ENCODE data around the gene PLXNA2. TPM values are rescaled to one million over a fixed set of nuclear protein-coding genes. Genes with fewer than 3 reads are reported as not detected.

The PLXNA2 gene, protein sequence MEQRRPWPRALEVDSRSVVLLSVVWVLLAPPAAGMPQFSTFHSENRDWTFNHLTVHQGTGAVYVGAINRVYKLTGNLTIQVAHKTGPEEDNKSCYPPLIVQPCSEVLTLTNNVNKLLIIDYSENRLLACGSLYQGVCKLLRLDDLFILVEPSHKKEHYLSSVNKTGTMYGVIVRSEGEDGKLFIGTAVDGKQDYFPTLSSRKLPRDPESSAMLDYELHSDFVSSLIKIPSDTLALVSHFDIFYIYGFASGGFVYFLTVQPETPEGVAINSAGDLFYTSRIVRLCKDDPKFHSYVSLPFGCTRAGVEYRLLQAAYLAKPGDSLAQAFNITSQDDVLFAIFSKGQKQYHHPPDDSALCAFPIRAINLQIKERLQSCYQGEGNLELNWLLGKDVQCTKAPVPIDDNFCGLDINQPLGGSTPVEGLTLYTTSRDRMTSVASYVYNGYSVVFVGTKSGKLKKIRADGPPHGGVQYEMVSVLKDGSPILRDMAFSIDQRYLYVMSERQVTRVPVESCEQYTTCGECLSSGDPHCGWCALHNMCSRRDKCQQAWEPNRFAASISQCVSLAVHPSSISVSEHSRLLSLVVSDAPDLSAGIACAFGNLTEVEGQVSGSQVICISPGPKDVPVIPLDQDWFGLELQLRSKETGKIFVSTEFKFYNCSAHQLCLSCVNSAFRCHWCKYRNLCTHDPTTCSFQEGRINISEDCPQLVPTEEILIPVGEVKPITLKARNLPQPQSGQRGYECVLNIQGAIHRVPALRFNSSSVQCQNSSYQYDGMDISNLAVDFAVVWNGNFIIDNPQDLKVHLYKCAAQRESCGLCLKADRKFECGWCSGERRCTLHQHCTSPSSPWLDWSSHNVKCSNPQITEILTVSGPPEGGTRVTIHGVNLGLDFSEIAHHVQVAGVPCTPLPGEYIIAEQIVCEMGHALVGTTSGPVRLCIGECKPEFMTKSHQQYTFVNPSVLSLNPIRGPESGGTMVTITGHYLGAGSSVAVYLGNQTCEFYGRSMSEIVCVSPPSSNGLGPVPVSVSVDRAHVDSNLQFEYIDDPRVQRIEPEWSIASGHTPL (N-terminal part only)
- total RNA-seq = 38.3 TPM

DNA sequence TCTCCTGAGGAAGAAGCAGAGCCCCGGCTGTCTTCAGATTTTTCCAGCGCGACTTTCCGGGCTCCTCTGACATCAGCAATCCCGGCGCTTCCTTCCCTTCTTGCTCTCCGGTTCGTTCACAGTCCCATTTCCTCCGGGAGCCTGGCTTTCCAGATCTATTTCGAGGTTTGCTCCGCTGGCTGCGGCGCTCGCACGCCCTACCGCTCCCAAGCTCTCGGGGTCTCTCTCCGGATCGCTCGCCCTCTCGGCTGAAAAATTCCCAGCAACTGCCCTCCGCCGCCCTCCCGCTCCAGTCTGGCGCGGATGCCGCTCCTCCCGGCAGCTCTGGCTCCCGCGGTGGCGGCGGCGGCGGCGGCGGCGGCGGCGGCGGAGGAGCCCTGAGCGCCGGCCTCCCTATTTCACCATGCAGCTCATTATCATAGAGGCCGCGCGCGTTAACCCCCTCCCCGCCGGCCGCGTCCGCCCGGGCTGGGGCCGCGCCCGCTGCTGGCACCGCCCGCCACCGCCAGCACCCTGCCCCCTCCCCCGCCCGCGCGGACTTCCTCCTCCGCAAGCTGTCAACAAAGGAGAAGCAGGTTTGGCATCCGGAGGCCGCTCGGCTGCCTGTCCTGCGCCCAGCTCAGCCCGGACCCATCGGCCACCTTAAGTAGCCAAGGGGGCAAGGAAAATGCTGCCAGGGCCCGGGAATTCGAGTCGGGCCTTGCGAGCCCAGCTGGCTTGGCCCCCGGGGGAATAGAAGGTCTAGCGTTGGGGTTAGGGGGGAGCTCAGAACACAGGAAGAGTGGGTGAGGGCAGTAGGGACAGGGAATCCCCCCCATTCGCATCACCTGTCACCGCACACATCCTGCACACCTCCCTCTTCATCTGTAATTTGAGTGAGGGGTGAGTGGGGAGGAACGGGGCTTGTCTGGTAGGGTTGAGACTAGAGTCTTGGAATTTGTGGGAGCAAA, at the start of gene PLXNA2:
TSS of gene PLXNA2 (minus strand) at position 418 of the 950 bp plus-strand sequence. CDS start 26,462 bp downstream, outside the sequence.
- no peaks in the 10 kb centered on the region for H3K9me3 ChIP-seq
- H3K4me1 ChIP-seq = peaks cover 42% of the 10 kb centered on the region
- TF ChIP-seq POLR2AphosphoS5 (IDR thresholded peaks at IDR 0.05; ENCODE audit: insufficient read depth in 1 of 2, low read depth in 1 of 2) (peak in 1 of 2 donors; percentile 49), POLR2A (IDR thresholded peaks at IDR 0.05) (peak in 1 of 2 donors; percentile 8)
- TF ChIP-seq, protein P1, sequence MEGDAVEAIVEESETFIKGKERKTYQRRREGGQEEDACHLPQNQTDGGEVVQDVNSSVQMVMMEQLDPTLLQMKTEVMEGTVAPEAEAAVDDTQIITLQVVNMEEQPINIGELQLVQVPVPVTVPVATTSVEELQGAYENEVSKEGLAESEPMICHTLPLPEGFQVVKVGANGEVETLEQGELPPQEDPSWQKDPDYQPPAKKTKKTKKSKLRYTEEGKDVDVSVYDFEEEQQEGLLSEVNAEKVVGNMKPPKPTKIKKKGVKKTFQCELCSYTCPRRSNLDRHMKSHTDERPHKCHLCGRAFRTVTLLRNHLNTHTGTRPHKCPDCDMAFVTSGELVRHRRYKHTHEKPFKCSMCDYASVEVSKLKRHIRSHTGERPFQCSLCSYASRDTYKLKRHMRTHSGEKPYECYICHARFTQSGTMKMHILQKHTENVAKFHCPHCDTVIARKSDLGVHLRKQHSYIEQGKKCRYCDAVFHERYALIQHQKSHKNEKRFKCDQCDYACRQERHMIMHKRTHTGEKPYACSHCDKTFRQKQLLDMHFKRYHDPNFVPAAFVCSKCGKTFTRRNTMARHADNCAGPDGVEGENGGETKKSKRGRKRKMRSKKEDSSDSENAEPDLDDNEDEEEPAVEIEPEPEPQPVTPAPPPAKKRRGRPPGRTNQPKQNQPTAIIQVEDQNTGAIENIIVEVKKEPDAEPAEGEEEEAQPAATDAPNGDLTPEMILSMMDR (IDR thresholded peaks at IDR 0.05) = no peak
- DNase-seq (ENCODE audit: extremely low spot score in 2 of 2) = no peak
- H3K4me3 ChIP-seq = peak within 1 kb of the TSS; percentile 74 to 81
- peak within 1 kb of the TSS; percentile 92 for H3K27ac ChIP-seq
- no peaks in the 10 kb centered on the region for H3K36me3 ChIP-seq
- intact Hi-C loops (cut with DNase I) = loop anchor here (5.0 kb wide), 2 partner anchors 157 to 222 kb away; no protein-coding TSS in a partner anchor
- no peaks in the 10 kb centered on the region for H3K27me3 ChIP-seq

DNA sequence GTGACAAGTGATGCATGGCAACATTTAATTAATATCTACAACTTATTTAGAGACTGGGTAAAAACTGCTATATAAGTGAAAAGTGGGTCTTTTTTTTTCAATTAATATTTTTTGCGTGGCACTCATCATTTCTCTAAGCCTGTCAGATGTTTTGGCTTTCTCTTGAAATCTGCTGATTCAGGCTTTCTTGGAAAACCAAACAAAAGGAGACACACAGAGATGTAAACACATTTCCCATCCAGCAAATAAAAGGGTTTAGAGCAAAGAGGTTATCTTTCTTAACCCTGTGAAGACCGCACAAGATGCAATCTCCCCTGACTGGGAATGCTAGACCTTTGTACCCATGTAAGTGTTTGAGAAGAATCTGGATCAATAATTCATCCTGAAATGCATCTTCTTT, 48.7 kb upstream of the PLXNA2 start:
- TF ChIP-seq, protein P1 (IDR thresholded peaks at IDR 0.05) = no peak
- TF ChIP-seq POLR2A (IDR thresholded peaks at IDR 0.05) = no peak
- no peak for TF ChIP-seq POLR2AphosphoS5 (IDR thresholded peaks at IDR 0.05; ENCODE audit: insufficient read depth in 1 of 2, low read depth in 1 of 2)
- intact Hi-C loops (cut with DNase I) = no loop called here
- DNase-seq (ENCODE audit: extremely low spot score in 2 of 2) = no peak
- Histone ChIP-seq H3K4me3 (no peak overlapping the region), H3K36me3 (no peaks in the 10 kb centered on the region), H3K27ac (no peak overlapping the region), H3K9me3 (no peaks in the 10 kb centered on the region), H3K27me3 (no peaks in the 10 kb centered on the region), H3K4me1 (no peaks in the 10 kb centered on the region)

DNA sequence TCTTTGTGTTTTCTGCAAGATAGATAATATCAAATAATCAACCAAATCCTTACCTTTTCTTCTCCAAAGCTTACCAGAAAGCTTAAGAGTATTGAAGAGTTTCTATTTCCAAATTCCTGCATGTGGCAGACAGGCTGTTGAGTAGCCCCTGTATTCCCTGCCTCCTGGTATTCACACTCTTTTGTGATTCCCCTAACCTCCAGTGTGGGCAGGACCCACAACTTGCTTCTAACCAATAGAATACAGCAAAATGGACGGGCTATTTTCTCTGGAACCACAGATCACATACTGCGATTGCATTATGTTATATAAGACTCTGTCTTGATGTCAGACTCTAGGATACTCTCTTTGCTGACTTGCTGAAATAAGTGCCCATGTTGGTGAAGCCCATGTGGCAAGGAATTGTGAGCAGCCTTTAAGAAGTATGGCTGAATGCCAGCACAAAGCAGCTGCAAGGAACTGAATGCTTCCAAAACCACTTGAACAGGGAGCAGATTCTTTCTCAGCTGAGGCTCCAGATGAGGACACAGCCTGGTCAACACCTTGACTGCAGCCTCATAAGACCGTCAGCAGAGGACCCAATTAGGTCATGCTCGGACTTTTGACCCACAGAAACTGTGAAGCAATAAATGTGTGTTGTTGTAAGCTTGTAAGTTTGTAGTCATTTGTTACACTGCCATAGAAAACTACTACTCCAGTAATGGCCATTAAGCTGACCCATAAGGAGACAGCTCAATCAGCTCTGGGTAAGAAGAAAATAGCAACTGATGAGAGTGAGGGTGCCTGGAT, 47.9 kb upstream of the PLXNA2 start:
- H3K4me3 ChIP-seq = no peak overlapping the region
- H3K27me3 ChIP-seq = no peaks in the 10 kb centered on the region
- no peaks in the 10 kb centered on the region for H3K9me3 ChIP-seq
- H3K36me3 ChIP-seq = no peaks in the 10 kb centered on the region
- no peak for TF ChIP-seq POLR2A (IDR thresholded peaks at IDR 0.05)
- no peak for TF ChIP-seq POLR2AphosphoS5 (IDR thresholded peaks at IDR 0.05; ENCODE audit: insufficient read depth in 1 of 2, low read depth in 1 of 2)
- TF ChIP-seq, protein P1 (IDR thresholded peaks at IDR 0.05) = no peak
- H3K27ac ChIP-seq = no peak overlapping the region
- DNase-seq (ENCODE audit: extremely low spot score in 2 of 2) = no peak
- H3K4me1 ChIP-seq = no peaks in the 10 kb centered on the region
- intact Hi-C loops (cut with DNase I) = no loop called here

DNA sequence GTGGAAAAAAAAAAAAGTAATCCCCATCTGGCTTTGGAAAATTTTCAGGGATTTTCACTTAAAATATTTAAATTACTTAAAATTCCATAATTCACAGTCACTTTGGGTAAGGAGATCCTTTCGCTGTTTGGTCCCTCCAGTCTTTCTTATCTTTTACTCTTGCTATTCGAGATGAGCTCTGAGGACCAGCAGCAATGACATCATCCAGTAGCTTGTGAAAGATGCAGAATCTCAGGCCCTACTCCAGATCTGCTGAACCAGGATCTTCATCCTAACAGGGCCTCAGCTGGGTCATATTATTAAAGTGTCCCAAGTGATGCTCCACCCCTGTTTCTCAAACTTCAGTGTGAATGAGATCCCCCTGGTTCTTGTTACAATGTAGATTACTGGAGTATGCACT, 46.9 kb upstream of the PLXNA2 start:
- no peak for DNase-seq (ENCODE audit: extremely low spot score in 2 of 2)
- Histone ChIP-seq H3K27me3 (no peaks in the 10 kb centered on the region), H3K27ac (no peak overlapping the region), H3K9me3 (no peaks in the 10 kb centered on the region), H3K4me3 (no peak overlapping the region), H3K36me3 (no peaks in the 10 kb centered on the region), H3K4me1 (no peaks in the 10 kb centered on the region)
- intact Hi-C loops (cut with DNase I) = no loop called here
- TF ChIP-seq, protein P1 (IDR thresholded peaks at IDR 0.05) = no peak

Measured in vagina (tissue), 2 donors.